ENCODE data around the gene KANK4.

KANK4 gene

GRCh38 chr1:62316135-62316534, 3.1 kb downstream of the KANK4 start:
- no peak overlapping the region for H3K4me3 ChIP-seq (ENCODE audit: low read length)
- TF ChIP-seq CTCF (IDR thresholded peaks at IDR 0.05; ENCODE audit: insufficient read depth, low read depth, low read length, missing control alignments) = no peak
- no peak for DNase-seq (ENCODE audit: low read depth)

DNA sequence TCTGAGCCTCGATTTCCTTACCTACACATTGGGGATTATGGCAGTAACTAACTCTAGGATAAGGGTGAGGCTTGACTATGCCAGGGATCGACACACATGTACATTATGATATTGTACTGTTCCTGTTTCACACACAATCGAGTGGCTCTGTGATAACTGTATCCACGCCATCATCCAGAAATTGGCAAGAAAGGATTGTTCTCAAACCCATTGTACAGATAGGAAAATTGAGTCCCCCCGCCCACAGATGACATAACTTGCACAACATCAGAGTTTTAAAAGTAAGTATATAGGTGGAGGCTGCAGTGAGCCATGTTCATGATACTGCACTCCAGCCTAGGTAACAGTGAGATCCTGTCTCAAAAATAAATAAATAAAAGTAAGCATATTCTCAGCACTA, 3.8 kb downstream of the KANK4 start:
- TF ChIP-seq CTCF (IDR thresholded peaks at IDR 0.05; ENCODE audit: insufficient read depth, low read depth, low read length, missing control alignments) = no peak
- H3K4me3 ChIP-seq (ENCODE audit: low read length) = no peak overlapping the region
- DNase-seq (ENCODE audit: low read depth) = no peak

- no peak for TF ChIP-seq CTCF (IDR thresholded peaks at IDR 0.05; ENCODE audit: insufficient read depth, low read depth, low read length, missing control alignments)
- no peak for DNase-seq (ENCODE audit: low read depth)
- H3K4me3 ChIP-seq (ENCODE audit: low read length) = no peak overlapping the region
Observed at GRCh38 chr1:62314454-62315350, 4.5 kb downstream of the KANK4 start.

- DNase-seq (ENCODE audit: low read depth) = no peak
- TF ChIP-seq CTCF (IDR thresholded peaks at IDR 0.05; ENCODE audit: insufficient read depth, low read depth, low read length, missing control alignments) = no peak
- H3K4me3 ChIP-seq (ENCODE audit: low read length) = no peak overlapping the region
Observed at GRCh38 chr1:62312698-62313097, 6.5 kb downstream of the KANK4 start.

- DNase-seq (ENCODE audit: low read depth) = no peak
- no peak for TF ChIP-seq CTCF (IDR thresholded peaks at IDR 0.05; ENCODE audit: insufficient read depth, low read depth, low read length, missing control alignments)
- no peak overlapping the region for H3K4me3 ChIP-seq (ENCODE audit: low read length)
Observed at GRCh38 chr1:62311473-62311943, 7.7 kb downstream of the KANK4 start.

- TF ChIP-seq CTCF (IDR thresholded peaks at IDR 0.05; ENCODE audit: insufficient read depth, low read depth, low read length, missing control alignments) = no peak
- H3K4me3 ChIP-seq (ENCODE audit: low read length) = no peak overlapping the region
- peak; percentile 65 for DNase-seq (ENCODE audit: low read depth)
Observed at GRCh38 chr1:62309906-62310305, 9.3 kb downstream of the KANK4 start.

DNA sequence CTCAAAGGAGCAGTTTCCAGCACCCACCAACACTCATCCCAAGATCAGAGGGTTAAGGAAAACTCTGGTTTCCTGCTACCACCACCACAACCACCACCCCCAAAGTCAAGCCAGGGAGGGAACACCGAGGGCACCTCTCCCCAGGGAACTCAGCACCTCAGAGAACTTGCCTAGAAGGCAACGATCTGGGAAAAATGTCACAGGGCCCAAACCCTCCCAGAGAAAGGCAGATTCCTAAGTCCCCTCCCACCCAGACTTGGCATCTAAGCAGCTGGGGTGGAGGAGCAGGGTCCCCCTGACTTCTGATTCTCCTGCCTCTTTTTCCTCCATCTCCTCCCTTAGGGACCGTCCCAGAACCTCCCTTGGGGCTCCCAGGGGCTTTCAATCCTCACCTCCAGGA, 10.6 kb downstream of the KANK4 start:
- DNase-seq (ENCODE audit: low read depth) = no peak
- no peak for TF ChIP-seq CTCF (IDR thresholded peaks at IDR 0.05; ENCODE audit: insufficient read depth, low read depth, low read length, missing control alignments)
- no peak overlapping the region for H3K4me3 ChIP-seq (ENCODE audit: low read length)
